Right atrium auricular region (tissue), 2 donors: ENCODE results near the gene AMZ1. TPM values are rescaled to one million over a fixed set of nuclear protein-coding genes. Genes with fewer than 3 reads are reported as not detected.
A peak's percentile ranks its signal among the peaks of the same experiment; 100 is the strongest.

Source experiments
- DNase-seq: peaks from one replicate; pipeline ENCODE4 v3.0.0-alpha.2; 2019; ENCODE audit warnings: low spot score
- H3K27ac ChIP-seq, 2 donors: fragments of 200-600 bp; sonication (generic); 1 replicate in 1 of 2; 2 replicates in 1 of 2; pipeline ENCODE4 v1.5.1; 2016 to 2019
- H3K27me3 ChIP-seq, 2 donors: fragments of 200-600 bp; sonication (generic); one replicate each; pipeline versions ENCODE4 v1.5.1 to v1.6.0; 2017 to 2019
- H3K36me3 ChIP-seq: fragments of 200-600 bp; sonication (generic); one replicate; pipeline ENCODE4 v1.5.1; 2016
- H3K4me1 ChIP-seq, 2 donors: fragments of 200-600 bp; sonication (generic); one replicate each; pipeline versions ENCODE4 v1.5.1 to v1.6.0; 2017 to 2019
- H3K4me3 ChIP-seq, 2 donors: fragments of 200-600 bp; sonication (generic); 1 replicate in 1 of 2; 2 replicates in 1 of 2; pipeline ENCODE4 v1.5.1; 2017 to 2019; ENCODE audit warnings: mild to moderate bottlenecking in 1 of 2, moderate library complexity in 1 of 2
- H3K9me3 ChIP-seq, 2 donors: fragments of 200-600 bp; sonication (generic); one replicate each; pipeline ENCODE4 v1.5.1; 2019
- total RNA-seq, 2 donors: library from RNA; depleted of rRNA; stranded (reverse); fragments of >200 nt; gene quantifications; one replicate each; pipeline ENCODE4 v1.1.0, GENCODE V29; 2016
- TF ChIP-seq, protein P1 (sequence below), 2 donors: fragments of 200-600 bp; sonication (generic); IDR thresholded peaks; one replicate each; pipeline ENCODE4 v1.5.1; 2019; ENCODE audit warnings: antibody characterized with exemption in 2 of 2

The AMZ1 gene
- total RNA-seq, 2 donors from 2014 or later = 0.07 TPM; not detected in 1

DNA sequence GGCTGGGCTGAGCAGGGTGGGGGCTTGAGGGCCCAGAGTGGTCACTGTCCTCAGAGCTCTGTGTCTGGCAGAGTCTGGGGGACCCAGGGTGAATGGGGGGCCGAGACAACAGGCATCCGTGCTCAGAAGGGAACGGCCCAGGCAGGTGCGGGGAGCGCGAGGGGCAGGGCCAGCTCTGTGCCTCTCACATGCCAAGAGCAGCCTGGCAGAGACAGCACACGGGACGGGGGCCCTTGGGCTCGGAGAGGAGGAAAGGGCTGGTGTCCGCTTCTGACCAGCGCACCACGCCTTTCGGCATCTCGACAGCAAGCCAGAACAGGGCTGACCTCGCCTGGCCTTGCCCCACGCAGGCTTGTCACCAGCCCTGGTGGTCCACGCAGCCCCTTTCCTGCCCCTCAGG is 13.4 kb downstream of the AMZ1 start:
- TF ChIP-seq, protein P1, sequence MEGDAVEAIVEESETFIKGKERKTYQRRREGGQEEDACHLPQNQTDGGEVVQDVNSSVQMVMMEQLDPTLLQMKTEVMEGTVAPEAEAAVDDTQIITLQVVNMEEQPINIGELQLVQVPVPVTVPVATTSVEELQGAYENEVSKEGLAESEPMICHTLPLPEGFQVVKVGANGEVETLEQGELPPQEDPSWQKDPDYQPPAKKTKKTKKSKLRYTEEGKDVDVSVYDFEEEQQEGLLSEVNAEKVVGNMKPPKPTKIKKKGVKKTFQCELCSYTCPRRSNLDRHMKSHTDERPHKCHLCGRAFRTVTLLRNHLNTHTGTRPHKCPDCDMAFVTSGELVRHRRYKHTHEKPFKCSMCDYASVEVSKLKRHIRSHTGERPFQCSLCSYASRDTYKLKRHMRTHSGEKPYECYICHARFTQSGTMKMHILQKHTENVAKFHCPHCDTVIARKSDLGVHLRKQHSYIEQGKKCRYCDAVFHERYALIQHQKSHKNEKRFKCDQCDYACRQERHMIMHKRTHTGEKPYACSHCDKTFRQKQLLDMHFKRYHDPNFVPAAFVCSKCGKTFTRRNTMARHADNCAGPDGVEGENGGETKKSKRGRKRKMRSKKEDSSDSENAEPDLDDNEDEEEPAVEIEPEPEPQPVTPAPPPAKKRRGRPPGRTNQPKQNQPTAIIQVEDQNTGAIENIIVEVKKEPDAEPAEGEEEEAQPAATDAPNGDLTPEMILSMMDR (IDR thresholded peaks at IDR 0.05) = no peak
- no peaks in the 10 kb centered on the region for H3K27me3 ChIP-seq
- H3K27ac ChIP-seq = no peak overlapping the region
- H3K4me1 ChIP-seq = no peaks in the 10 kb centered on the region
- DNase-seq = no peak
- H3K9me3 ChIP-seq = no peaks in the 10 kb centered on the region
- no peaks in the 10 kb centered on the region for H3K36me3 ChIP-seq
- H3K4me3 ChIP-seq = no peak overlapping the region

DNA sequence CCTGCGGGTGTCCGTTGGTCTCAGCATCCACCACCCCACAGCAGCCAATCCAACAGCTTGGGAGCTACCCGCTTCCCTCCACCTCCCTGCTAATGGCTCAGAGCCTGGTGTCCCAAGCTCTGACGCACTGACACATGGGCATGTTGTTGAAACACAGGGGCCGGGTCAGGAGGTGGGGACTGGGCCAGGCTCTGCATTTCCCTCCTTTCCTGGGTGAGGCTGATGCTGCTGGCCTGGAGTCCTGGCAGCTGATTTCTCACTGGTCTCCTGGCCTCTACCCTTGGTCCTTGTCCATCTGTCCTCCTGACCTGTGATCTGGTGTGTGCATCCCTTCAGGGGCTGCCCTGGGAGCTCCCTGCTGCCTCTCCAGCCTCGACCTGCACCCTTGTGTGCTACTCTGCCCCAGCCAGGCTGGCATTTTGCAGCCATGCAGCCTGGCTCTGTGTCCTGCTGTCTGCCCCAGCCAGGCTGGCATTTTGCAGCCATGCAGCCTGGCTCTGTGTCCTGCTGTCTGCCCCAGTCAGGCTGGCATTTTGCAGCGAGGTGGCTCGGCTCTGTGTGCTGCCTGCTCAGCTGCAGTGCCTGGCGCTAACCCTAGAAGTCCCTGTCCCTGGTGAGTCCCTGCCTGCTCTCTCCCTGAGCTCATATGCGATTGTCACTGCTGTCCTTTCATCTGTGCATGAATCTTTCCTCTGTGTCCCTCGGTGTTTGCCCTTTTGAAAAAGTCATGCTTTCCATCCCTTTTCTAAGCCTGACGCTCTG is 14.0 kb downstream of the AMZ1 start:
- H3K4me1 ChIP-seq = no peaks in the 10 kb centered on the region
- no peaks in the 10 kb centered on the region for H3K36me3 ChIP-seq
- no peaks in the 10 kb centered on the region for H3K9me3 ChIP-seq
- H3K27ac ChIP-seq = no peak overlapping the region
- DNase-seq = peak; percentile 86
- H3K4me3 ChIP-seq = no peak overlapping the region
- TF ChIP-seq, protein P1 (IDR thresholded peaks at IDR 0.05) = no peak
- no peaks in the 10 kb centered on the region for H3K27me3 ChIP-seq

DNA sequence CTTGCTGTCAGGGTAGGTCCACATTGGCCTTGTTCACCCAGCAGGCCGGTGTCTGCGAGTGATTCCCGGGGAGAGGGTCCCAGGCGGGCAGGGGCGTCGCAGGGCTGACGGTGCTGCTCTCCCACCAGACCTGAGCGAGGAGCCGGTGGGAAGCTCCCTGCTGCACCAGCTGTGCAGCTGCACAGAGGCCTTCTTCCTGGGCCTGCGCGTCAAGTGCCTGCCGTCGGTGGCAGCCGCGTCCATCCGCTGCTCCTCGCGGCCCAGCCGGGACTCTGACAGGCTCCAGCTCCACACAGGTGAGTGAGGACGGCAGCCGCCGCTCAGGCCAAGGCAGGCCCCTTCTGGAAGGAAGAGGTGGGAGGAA is 14.6 kb downstream of the AMZ1 start:
- no peak for DNase-seq
- H3K36me3 ChIP-seq = no peaks in the 10 kb centered on the region
- TF ChIP-seq, protein P1 (IDR thresholded peaks at IDR 0.05) = no peak
- H3K4me3 ChIP-seq = no peak overlapping the region
- H3K27me3 ChIP-seq = no peaks in the 10 kb centered on the region
- H3K9me3 ChIP-seq = no peaks in the 10 kb centered on the region
- H3K4me1 ChIP-seq = no peaks in the 10 kb centered on the region
- H3K27ac ChIP-seq = no peak overlapping the region

DNA sequence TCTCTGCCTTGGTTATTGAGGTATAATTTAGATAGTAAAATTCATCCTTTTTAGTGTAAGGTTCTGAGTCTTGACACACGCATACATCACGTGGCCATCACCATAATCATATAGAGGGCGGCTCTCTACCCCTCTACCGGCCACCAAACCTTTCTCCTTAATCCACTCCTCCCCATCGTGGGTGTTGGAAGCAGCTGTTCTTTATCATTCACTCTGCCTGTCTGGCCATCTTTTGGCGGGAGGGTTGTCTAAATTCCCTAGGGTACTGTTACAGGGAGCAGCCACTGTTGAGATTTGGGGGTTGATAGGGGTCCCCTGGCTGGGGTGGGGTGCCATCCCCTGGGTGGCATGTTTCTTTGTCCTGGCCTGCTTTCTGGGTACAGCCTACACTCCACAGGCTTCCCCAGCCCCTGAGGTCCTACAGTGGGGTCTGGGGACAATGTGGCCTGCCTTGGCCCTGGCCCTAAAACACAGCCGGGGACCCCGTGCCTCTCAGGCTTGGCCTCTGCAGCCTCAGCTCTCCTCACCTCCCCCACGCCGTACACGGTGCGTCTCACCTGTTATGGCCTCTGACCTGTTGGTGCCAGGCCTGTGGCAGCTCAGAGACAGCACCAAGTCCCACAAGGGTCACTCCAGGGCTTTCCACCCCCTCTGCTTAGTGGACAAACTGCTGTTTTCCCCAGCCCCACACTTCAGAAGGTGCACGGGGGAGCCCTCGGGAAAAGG is 17.5 kb downstream of the AMZ1 start:
- H3K9me3 ChIP-seq = no peaks in the 10 kb centered on the region
- H3K4me1 ChIP-seq = peaks cover 0 to 9% of the 10 kb centered on the region in 2 donors
- H3K27me3 ChIP-seq = no peaks in the 10 kb centered on the region
- no peaks in the 10 kb centered on the region for H3K36me3 ChIP-seq
- TF ChIP-seq, protein P1 (IDR thresholded peaks at IDR 0.05) = no peak
- H3K27ac ChIP-seq = no peak overlapping the region
- no peak for DNase-seq
- H3K4me3 ChIP-seq = no peak overlapping the region

DNA sequence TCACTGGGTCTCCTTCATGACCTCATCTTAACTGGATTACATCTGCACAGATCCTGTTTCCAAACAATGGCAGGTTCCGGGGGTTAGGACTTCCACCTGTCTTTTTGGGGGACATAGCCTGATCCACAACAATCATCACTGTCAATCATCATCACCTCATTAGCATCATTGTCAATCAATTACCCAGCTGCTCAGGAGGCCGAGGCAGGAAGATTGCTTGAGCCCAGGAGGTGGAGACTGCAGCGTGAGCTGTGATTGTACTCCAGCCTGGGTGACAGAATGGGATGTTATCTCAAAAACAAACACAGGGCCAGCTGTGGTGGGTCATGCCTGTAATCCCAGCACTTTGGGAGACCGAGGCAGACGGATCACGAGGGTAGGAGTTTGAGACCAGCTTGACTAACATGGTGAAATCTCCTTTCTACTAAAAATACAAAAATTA is 18.7 kb downstream of the AMZ1 start:
- Histone ChIP-seq H3K36me3 (no peaks in the 10 kb centered on the region), H3K27me3 (no peaks in the 10 kb centered on the region), H3K4me3 (no peak overlapping the region), H3K4me1 (peaks cover 0 to 9% of the 10 kb centered on the region in 2 donors), H3K27ac (no peak overlapping the region), H3K9me3 (no peaks in the 10 kb centered on the region)
- TF ChIP-seq, protein P1 (IDR thresholded peaks at IDR 0.05) = no peak
- no peak for DNase-seq
